Mesothelial cell of epicardium (in vitro differentiated cells): ENCODE results near the gene KLF8. TPM values are rescaled to one million over a fixed set of nuclear protein-coding genes. Genes with fewer than 3 reads are reported as not detected.

Source experiments
- DNase-seq, 2 experiments: peaks; one replicate each; pipeline ENCODE4 v3.0.0; 2021; ENCODE audit warnings: low spot score in 2 of 2; ENCODE audit not compliant: unreplicated experiment in 2 of 2
- H3K27ac Mint-ChIP-seq: 2 replicates; pipeline ENCODE4 v1.8.0; 2021; ENCODE audit warnings: mixed read lengths
- H3K27me3 Mint-ChIP-seq: 2 replicates; pipeline ENCODE4 v1.8.0; 2021; ENCODE audit warnings: low read depth, mixed read lengths
- H3K36me3 Mint-ChIP-seq: 2 replicates; pipeline ENCODE4 v1.8.0; 2021; ENCODE audit warnings: mixed read lengths
- H3K4me1 Mint-ChIP-seq: 2 replicates; pipeline ENCODE4 v1.8.0; 2021; ENCODE audit warnings: mixed read lengths
- H3K4me3 Mint-ChIP-seq: 2 replicates; pipeline ENCODE4 v1.8.0; 2021; ENCODE audit warnings: mild to moderate bottlenecking, moderate library complexity, mixed read lengths
- H3K9me3 Mint-ChIP-seq: 2 replicates; pipeline ENCODE4 v1.8.0; 2021; ENCODE audit warnings: mixed read lengths
- total RNA-seq: library from RNA; stranded (reverse); gene quantifications from 3 replicates; pipeline ENCODE4 v1.2.1, GENCODE V29; 2021
- TF ChIP-seq, protein P1 (sequence below): fragments of 200-600 bp; sonication (generic); IDR thresholded peaks from one replicate; pipeline ENCODE4 v1.5.0; 2021; ENCODE audit warnings: antibody characterized with exemption; ENCODE audit not compliant: unreplicated experiment

KLF8 gene
- total RNA-seq, 1 donor from 2014 or later: 9.8 TPM

DNA sequence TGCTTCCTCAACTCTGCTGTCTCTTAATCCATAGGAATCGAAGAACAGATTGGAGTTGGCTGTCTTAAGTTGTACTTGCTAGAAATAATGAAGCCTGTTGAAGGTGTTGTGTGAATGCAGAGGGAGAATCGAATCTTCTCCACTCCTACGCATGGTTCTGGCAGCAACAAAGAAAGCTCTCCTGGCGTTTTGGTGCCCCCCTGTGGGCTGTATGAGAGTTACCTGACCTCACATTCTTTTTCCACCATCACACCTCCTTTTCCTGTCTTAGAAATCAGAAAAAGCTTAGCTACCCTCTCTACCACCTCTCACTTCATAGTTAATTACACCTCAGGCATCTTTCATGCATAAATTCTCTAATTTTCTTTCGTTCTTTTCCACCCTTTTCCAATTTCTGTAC lies 16.3 kb downstream of the KLF8 start:
- Mint-ChIP-seq H3K27me3 (no peaks in the 10 kb centered on the region), H3K4me1 (no peaks in the 10 kb centered on the region), H3K27ac (no peak overlapping the region), H3K4me3 (no peak overlapping the region), H3K36me3 (peaks cover 11% of the 10 kb centered on the region), H3K9me3 (peaks cover 20% of the 10 kb centered on the region)
- peak in 1 of 2 experiments; percentile 49 for DNase-seq
- TF ChIP-seq, protein P1, sequence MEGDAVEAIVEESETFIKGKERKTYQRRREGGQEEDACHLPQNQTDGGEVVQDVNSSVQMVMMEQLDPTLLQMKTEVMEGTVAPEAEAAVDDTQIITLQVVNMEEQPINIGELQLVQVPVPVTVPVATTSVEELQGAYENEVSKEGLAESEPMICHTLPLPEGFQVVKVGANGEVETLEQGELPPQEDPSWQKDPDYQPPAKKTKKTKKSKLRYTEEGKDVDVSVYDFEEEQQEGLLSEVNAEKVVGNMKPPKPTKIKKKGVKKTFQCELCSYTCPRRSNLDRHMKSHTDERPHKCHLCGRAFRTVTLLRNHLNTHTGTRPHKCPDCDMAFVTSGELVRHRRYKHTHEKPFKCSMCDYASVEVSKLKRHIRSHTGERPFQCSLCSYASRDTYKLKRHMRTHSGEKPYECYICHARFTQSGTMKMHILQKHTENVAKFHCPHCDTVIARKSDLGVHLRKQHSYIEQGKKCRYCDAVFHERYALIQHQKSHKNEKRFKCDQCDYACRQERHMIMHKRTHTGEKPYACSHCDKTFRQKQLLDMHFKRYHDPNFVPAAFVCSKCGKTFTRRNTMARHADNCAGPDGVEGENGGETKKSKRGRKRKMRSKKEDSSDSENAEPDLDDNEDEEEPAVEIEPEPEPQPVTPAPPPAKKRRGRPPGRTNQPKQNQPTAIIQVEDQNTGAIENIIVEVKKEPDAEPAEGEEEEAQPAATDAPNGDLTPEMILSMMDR: peak; percentile 31

DNA sequence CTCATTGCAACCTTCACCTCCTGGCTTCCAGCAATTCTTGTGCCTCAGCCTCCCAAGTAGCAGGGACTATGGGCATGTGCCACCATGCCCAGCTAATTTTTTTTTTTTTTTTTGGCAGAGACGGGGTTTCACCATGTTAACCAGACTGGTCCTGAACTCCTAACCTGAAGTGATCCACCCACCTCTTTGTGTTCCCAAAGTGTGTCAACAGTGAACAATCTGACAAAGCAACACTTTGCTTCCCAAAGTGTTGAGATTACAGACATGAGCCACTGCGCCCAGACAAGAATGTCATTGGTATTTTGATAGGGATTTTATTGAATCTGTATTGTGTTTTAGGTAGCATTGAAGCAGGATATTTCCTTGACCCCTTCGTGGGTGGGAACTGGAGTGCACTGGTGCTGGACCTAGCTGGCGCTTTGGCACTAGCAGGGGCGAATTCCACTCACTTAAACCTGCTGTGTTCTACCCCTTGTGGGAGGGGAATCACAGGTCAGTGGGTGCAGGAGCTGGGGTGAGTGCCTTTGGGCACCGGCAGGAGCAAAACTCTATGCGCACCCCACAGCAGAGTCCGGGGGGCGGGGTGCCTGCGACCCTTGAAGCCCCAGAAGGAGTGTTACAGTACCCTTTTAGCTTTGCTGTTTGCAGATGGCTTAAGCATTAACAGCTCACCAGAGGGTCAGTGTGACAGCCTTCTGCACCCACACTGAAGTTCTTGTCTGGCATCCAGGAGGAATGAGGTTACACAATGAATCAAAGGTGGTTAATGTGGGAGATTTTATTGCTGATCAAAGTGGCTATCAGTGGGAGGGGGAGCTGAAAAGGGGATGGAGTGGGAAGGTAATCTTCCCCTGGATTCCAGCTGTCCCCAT lies 21.9 kb downstream of the KLF8 start:
- Mint-ChIP-seq H3K9me3 (peaks cover 43% of the 10 kb centered on the region), H3K4me1 (no peaks in the 10 kb centered on the region), H3K4me3 (no peak overlapping the region), H3K27ac (no peak overlapping the region), H3K36me3 (peaks cover 23% of the 10 kb centered on the region), H3K27me3 (no peaks in the 10 kb centered on the region)
- TF ChIP-seq, protein P1: no peak
- no peak for DNase-seq

DNA sequence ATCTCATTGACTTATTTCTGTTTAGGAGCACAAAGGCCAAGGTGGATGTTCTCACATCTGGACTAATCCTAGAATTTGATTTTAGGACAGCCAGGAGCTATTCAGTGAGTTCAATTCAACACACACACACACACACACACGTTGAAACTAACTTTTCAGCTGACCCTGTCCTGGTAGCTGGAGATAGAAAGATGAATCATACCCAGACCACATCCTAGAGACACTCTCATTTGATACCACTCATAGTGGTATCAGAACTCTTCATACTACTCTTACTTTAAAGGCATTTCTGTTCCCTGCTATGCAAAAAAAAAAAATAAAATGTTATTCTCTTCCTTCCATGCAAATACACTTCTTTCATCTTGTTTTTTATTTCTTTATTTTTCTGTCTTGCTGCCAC lies 36.7 kb downstream of the KLF8 start:
- H3K9me3 Mint-ChIP-seq: peaks cover 9% of the 10 kb centered on the region
- no peak for DNase-seq
- TF ChIP-seq, protein P1: no peak

DNA sequence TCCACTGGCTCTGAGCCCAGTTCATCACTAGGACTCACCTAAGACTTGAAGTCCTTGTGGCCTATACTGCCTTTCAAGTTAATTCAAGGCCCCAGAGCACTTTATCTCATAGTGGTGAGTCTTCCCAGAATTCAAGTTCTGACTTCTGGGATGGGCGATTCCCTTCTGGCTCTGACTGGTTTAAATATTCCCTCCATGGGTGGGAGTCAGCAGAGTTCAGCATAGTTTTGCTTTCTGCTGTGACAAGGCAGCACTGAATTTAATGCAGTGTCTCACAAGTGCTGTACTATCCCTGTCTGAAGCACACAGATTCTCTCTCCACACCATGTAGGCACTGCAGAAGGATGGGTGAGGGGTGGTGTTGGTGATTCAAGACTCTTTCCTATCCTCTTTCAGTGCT lies 46.5 kb downstream of the KLF8 start:
- Mint-ChIP-seq H3K36me3 (no peaks in the 10 kb centered on the region), H3K27ac (no peak overlapping the region), H3K27me3 (no peaks in the 10 kb centered on the region), H3K4me3 (no peak overlapping the region), H3K4me1 (no peaks in the 10 kb centered on the region), H3K9me3 (peaks cover 28% of the 10 kb centered on the region)
- TF ChIP-seq, protein P1: no peak
- no peak for DNase-seq

More for the DNA sequence above, 36.7 kb downstream of the KLF8 start:
- Mint-ChIP-seq H3K27me3 (no peaks in the 10 kb centered on the region), H3K36me3 (peaks cover 2% of the 10 kb centered on the region), H3K4me3 (no peak overlapping the region), H3K4me1 (no peaks in the 10 kb centered on the region), H3K27ac (no peak overlapping the region)

GRCh38 chrX:56279863-56280262 lies 47.7 kb downstream of the KLF8 start:
- H3K27ac Mint-ChIP-seq: no peak overlapping the region
- no peaks in the 10 kb centered on the region for H3K27me3 Mint-ChIP-seq
- TF ChIP-seq, protein P1: no peak
- DNase-seq: no peak
- no peaks in the 10 kb centered on the region for H3K36me3 Mint-ChIP-seq
- peaks cover 26% of the 10 kb centered on the region for H3K9me3 Mint-ChIP-seq
- no peaks in the 10 kb centered on the region for H3K4me1 Mint-ChIP-seq
- H3K4me3 Mint-ChIP-seq: no peak overlapping the region
